Thoracic aorta (tissue), 2 donors: Measurements from ENCODE around the gene TKFC. TPM values are rescaled to one million over a fixed set of nuclear protein-coding genes. Genes with fewer than 3 reads are reported as not detected.

ENCODE experiments used
- ATAC-seq: fragments of 150-250 bp; one replicate; pipeline ENCODE4 v1.8.0; 2017; ENCODE audit warnings: low read depth; ENCODE audit not compliant: insufficient number of reproducible peaks, low FRiP score
- DNase-seq: peaks from one replicate; pipeline ENCODE4 v3.0.0-alpha.2; 2020; ENCODE audit warnings: low spot score
- H3K27ac ChIP-seq, 2 donors: fragments of 200-600 bp; sonication (generic); 1 replicate in 1 of 2; 2 replicates in 1 of 2; pipeline ENCODE4 v1.5.1; 2016; ENCODE audit warnings: mild to moderate bottlenecking in 2 of 2, moderate library complexity in 2 of 2
- H3K27me3 ChIP-seq: fragments of 200-600 bp; sonication (generic); replicated peaks from 2 replicates; pipeline ENCODE4 v1.6.0; 2016; ENCODE audit warnings: mild to moderate bottlenecking; ENCODE audit not compliant: insufficient read depth
- H3K36me3 ChIP-seq: fragments of 200-600 bp; sonication (generic); one replicate; pipeline ENCODE4 v1.5.1; 2016
- H3K4me1 ChIP-seq, 2 donors: fragments of 200-600 bp; sonication (generic); 1 replicate in 1 of 2; 2 replicates in 1 of 2; pipeline versions ENCODE4 v1.5.1 to v1.6.0; 2016; ENCODE audit warnings: low read depth in 2 of 2, mild to moderate bottlenecking in 1 of 2; ENCODE audit not compliant: control insufficient read depth in 1 of 2
- H3K4me3 ChIP-seq: fragments of 200-600 bp; sonication (generic); 2 replicates; pipeline ENCODE4 v1.5.1; 2016; ENCODE audit warnings: mild to moderate bottlenecking
- H3K9me3 ChIP-seq: fragments of 200-600 bp; sonication (generic); 2 replicates; pipeline ENCODE4 v1.5.1; 2016
- CTCF ChIP-seq: fragments of 200-600 bp; sonication (generic); IDR thresholded peaks from one replicate; pipeline ENCODE4 v1.5.1; 2019; ENCODE audit warnings: antibody characterized with exemption
- total RNA-seq, 2 donors: library from RNA; depleted of rRNA; stranded (reverse); fragments of >200 nt; gene quantifications; one replicate each; pipeline versions ENCODE4 v1.1.0 to v1.2.3, GENCODE V29; 2016

Gene TKFC
- total RNA-seq, 2 donors from 2014 or later: 22.5 to 29.2 TPM

DNA sequence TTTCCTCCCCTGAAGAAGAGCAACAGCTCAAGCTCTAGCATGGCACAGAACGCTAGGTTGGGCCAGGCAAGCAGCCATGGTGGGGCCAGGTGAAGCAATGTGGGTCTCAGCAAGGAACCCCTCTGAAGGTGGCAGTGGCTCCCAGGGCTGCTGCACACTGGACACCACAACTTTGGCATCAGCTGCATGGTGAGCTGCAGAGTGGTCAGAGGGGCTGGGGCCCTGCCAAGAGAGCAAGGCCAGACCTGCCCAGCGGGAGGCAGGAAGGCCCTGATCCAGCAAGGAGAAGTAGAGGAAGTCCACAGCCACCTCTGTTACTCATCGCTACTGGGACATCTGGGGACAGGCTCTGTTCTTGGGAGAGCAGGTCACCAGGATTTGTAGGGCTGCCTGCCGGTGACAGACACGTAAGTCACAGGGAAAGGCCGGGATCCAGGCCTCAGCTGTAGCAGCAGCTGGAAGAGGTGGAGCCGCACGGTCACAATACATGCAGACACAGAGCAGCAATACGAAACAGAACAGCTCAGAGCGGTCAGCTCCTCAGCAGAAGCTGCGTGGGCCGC is 16.2 kb downstream of the TKFC start:
- no peak for ATAC-seq
- Histone ChIP-seq H3K9me3 (no peaks in the 10 kb centered on the region), H3K4me1 (no peaks in the 10 kb centered on the region), H3K36me3 (peaks cover 19% of the 10 kb centered on the region), H3K27ac (no peak overlapping the region), H3K27me3 (no peaks in the 10 kb centered on the region), H3K4me3 (no peak overlapping the region)
- DNase-seq: no peak
- no peak for TF ChIP-seq CTCF

GRCh38 chr11:61349916-61350315 is 16.9 kb downstream of the TKFC start:
- DNase-seq (no peak), ATAC-seq (no peak)
- Histone ChIP-seq H3K4me3 (no peak overlapping the region), H3K9me3 (no peaks in the 10 kb centered on the region), H3K36me3 (peaks cover 19% of the 10 kb centered on the region), H3K4me1 (no peaks in the 10 kb centered on the region), H3K27me3 (no peaks in the 10 kb centered on the region), H3K27ac (no peak overlapping the region)
- TF ChIP-seq CTCF: no peak

DNA sequence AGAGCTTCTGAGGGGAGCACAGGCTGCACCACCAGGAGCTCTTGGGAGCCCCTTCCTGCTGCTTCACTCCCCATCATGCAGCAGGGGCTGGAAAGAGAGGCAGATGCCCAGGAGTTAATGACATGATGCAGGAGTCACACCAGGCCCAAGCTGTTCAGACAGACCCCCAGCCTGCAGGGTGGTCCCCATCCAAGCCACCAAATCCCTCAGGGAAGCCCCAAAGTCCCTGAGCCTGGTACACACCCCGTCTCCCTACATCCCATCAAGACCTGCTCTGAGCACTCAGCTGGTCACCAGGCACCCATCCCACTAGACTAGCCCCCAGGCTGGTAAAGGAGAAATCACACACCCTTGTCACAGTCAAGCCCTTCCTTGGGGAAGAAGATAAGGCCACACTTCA is 17.3 kb downstream of the TKFC start:
- Histone ChIP-seq H3K27me3 (no peaks in the 10 kb centered on the region), H3K36me3 (peaks cover 19% of the 10 kb centered on the region), H3K27ac (no peak overlapping the region), H3K9me3 (no peaks in the 10 kb centered on the region), H3K4me1 (no peaks in the 10 kb centered on the region), H3K4me3 (no peak overlapping the region)
- ATAC-seq (no peak), DNase-seq (no peak)
- no peak for TF ChIP-seq CTCF

DNA sequence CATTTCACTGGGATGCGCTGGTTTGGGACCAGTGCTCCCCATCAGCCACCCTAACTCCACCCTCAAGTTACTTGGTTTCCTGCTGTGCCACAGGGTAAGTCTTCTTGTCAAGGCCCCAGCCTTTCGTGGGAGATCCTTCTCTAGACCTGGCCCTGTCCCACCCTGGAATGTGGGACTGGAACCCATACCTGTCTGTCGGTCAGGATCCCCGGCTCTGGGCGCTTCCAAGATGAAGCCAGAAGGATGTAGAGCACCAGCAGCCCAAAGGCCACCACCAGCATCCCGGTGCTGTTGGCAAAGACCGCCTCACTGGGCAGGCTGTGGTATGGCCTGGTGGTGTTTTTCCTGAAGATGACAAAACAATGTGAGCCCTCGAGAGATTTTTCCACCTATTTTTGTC is 17.8 kb downstream of the TKFC start:
- Histone ChIP-seq H3K4me3 (no peak overlapping the region), H3K27me3 (no peaks in the 10 kb centered on the region), H3K36me3 (peaks cover 19% of the 10 kb centered on the region), H3K9me3 (no peaks in the 10 kb centered on the region), H3K4me1 (no peaks in the 10 kb centered on the region), H3K27ac (no peak overlapping the region)
- no peak for TF ChIP-seq CTCF
- DNase-seq (no peak), ATAC-seq (no peak)

DNA sequence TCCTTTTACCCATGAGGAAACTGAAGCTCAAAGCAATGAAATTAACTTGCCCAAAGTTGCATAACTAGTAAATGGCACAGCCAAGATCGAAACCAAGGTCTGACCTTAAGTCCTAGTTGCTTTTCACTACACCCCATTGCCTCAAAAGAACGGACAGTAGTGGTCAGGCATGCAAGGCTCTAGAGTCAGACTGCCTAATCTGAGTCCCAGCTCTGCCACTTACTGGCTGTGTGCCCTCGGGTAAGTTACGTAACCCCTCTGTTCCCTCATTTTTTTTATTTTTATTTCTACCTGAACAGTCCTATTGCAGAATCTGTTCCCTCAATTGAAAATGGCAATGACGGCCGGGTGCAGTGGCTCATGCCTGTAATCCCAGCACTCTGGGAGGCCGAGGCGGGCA is 19.0 kb downstream of the TKFC start:
- DNase-seq: no peak
- no peak for TF ChIP-seq CTCF

More for the DNA sequence above, 19.0 kb downstream of the TKFC start:
- ATAC-seq: no peak
- Histone ChIP-seq H3K36me3 (peaks cover 19% of the 10 kb centered on the region), H3K4me1 (no peaks in the 10 kb centered on the region), H3K4me3 (no peak overlapping the region), H3K27me3 (no peaks in the 10 kb centered on the region), H3K9me3 (no peaks in the 10 kb centered on the region), H3K27ac (no peak overlapping the region)
